Stimulated activated CD4-positive, alpha-beta T cell treated with anti-CD3 and anti-CD28 coated beads, Interleukin-15, amount 100 ng/mL, for 1 hour (primary cell): ENCODE results near the gene KLHL29.

Source experiments
- DNase-seq, 2 donors: peaks; one replicate each; pipeline ENCODE4 v3.0.0-alpha.2; 2020; ENCODE audit warnings: low read depth in 1 of 2, low spot score in 1 of 2

KLHL29 gene

DNA sequence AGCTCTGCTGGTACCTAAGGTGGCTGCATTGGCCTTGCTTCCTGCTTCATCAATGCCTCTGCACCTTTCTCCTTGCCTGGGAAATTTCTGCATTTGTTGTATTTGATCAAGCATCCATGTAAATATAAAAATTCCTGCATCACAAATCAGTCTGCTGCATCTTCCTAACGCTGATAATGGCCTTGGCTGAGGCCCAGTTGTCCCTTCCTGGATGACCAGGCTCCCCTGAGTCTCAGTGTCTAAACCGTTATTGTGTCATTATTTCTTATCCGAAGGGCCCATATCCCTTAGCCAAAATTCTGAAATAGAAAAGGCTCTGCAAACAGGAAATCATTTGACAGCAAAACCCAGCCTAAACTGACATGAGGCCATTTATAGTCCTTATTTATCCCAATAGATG is 62.4 kb downstream of the KLHL29 start:
- DNase-seq: no peak

DNA sequence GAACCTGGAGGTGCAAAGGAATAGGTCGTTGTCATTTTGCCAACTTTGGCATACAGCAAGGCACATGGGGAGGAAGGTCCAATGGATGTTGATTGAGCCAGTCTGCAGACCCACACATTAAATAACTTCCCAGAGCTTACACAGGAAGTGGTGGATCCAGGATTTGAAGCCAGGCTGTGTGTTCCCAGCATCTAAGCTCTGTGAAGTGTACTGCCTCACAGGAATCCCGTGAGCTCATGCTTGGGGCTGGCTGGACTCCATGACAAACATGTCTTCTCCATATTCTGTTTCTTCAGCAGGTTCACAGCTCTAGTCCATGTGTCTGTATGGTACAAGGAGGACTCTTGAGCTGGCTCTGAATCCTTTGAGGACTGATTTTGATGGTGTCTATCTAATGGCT is 63.9 kb downstream of the KLHL29 start:
- no peak for DNase-seq

DNA sequence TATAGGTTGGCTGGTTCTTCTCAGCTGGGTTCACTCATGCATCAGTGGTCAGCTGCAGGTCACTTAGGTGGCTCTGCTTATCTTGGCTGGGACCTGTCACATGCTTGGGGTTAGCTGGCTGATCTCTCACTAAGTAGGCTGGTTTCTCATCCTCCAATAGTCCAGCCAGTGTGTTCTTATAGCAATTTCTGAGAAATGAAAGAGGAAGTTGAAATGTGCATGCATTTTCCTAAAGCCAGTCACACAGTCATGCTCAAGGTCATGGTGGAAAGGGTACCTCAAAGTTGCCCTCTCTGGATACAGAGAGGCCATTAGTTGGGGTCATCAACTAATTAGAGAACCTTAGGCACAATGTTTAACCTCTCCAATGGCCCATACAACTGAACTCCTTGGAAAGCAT is 64.4 kb downstream of the KLHL29 start:
- no peak for DNase-seq

DNA sequence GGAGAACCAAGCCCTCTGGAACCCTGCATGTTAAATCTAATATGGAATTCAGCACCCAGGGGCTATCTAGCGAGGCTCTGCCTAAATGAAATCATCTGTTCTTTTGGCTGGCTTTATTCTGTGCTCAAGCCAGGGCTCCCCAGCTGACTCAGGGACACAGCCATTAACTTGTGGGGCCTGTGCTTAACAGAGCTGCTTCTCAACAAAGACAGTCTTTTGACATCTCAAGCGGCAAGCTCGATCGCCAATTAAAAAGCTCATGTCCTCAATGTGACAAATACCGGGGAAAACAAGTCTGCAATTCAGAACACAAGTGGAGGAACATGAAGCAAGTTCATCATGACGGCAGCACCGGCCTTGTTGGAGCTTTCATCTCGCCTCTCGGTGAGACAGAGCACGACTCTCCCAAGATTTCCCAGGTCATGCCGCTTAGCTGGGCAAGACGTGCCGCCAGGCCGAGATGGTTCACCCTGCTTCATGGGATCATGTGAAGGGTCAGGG is 64.9 kb downstream of the KLHL29 start:
- DNase-seq: no peak

DNA sequence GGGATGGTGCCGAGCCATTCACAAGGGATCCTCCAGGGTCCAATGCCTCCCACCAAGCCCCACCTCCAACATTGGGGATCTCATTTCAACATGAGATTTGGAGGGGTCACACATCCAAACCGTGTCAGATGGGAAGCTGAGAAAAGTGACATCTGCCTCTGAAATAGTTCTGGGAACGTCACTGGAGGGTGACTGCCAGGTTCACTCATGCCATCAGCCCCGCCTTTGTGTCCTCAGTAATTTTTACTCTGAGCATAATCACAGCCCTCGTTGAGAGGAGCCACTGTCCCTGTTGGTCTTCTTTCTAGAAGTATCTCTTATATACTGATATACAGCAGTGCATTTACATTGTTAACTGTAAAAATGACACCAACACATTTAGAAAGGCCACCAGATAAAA is 67.4 kb downstream of the KLHL29 start:
- no peak for DNase-seq

DNA sequence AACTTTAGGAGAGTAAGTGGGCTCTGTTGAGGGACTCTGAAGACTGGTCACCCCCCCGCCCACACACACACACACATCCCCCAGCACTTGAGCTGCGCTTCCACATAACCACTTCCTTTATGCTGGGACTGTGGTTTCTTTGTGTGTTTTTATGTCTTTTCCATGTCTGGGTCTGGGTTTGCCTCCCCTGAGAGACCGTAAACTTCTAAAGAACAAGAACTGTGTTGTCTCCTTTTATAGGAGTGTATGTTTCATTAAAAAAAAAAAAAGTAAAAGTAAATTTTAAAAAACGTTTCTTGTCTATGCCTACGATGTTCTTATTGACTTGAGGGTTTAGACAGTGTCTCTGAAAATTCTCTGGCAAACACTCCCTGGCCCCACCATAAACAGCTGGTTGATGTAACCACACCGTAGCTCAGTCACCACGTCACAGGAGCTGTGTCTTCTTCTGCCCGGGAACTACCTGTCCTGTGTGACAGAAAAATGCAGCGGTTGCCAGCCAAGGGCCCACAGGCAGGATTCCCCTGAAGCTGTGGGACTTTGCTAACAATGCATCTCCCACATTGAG is 68.0 kb downstream of the KLHL29 start:
- no peak for DNase-seq

DNA sequence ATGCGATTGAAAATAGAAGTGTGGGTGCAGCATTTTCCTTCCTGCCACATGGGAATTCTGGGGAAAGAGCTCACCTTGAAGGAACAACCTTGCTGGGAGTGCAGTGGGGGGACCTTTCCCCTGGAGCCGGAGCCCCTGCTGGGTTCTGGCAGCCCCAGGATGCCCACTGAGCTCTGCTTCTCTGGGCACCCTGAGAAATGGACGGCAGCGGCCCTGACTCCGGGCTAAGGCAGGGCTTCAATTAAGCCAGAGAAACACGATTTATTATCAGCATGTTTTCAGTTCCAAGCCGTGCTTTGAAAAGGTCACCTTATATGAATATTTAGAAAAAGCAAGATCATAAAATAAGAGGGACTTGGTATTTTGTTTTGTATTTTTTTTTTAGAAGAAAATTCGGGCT is 68.5 kb downstream of the KLHL29 start:
- no peak for DNase-seq

DNA sequence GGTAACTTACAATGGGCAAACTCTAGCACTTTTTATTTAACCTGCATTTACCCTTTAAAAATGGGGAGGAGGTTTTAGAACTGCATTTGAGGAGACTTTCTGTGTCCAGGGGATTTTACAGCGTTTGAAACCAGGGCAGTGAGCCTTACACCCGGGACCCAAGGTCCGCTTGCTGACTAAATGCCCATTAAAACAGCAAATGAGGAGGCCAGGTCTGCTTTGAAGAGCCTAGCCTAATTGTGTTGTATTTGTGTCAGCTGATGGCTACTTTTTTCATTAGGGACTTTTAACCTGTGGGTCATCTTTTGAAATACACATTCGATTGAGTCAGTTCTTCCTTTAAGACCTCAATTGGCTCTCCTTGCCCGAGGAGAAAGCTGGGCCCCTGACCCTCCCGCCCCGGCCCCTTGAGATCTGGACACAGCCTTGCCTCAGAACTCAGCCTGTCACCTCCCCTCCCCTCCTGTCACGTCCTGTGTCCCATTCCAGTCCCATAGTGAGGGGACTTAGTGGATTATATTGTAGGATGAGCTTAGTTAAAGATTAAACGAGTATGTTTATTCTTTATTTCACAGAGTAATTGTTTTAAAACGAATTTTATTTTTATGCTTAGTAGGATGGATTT is 69.0 kb downstream of the KLHL29 start:
- no peak for DNase-seq

DNA sequence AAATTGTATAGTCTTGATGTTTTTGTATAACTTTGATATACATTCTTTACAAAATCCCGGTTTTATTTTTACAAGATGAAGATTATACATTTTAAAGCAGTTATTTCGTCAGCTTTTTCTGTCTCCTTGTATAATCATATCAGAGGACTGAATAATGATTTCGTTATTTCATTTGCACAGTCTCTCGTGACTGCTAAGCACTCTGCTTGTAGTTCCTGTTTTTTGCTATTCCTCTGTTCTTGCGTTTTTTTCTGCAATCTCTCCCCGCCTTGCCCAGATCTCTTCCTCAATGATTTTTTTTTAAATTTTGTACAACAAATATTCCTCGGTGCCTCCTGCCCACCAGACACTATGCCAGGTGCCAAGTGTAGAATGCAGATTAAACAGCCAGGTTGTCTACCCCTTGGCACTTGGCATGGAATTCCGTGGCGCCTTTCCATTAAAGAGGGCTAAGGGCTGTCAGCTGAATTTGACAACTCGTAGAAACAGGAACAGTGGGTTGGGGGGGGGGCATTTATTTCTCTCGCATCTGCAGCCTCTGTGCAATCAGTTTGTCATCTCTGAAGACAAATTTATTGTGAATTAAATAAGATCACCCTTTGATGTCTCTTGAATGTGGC is 69.6 kb downstream of the KLHL29 start:
- DNase-seq: no peak

DNA sequence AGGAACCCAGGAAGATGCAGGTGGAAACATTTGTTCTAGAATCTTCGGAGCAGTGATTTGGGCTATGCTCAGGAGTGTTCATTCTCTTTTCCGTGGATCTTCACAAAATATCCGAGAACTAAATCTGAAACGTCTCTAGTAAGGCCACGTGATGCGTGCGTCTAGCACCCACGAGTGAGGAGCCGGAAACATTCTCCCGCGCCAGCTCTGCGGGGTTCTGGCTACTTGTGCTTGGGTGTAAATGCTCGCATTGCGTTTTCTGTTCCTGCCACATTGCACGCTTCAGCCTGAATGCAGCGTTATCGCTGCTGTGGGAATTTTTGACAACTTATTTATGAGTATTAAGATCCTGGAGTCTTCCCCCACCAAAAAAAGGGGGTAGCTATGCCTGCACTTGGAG is 71.4 kb downstream of the KLHL29 start:
- DNase-seq: no peak

DNA sequence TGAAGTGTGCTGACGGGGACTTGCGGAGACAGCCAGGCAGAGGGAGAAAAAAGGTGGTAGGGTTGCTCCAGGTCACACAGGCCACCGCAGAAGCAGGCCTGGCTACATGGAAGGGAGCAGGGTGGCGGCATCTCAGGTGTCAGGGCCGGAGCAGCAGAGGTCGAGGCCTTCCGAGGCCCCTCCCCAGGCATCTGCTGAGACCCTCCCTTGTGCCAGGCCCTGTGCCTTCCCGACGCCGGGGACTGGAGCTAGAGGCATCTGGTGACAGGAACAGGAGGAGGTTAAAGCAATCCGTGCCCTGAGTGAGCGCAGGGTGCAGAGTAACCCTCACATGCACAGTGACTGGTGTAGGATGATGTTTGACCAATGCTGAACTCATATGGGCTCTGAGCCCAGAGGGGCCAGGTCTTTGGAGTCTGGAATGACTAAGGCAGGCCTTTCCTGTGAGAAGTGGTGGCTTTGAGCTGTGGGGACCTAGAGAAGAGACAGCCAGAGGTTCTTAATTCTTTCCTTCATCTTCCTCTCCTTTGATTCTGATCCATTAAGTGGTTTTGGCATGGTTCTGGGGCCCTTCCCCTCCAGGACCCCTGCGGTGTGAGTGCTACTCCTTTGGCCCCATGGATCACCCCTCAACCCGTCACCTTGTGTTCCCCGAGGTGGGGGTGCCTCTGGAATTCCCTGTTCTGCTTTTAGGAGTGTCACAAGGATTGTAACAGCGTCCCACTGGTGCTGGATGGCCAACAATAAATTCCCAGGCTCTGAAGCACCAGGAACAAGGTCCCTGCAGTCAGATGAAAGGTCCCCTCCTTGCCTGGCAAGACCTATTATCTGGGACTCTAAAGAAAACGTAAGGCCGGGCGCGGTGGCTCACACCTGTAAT is 72.1 kb downstream of the KLHL29 start:
- DNase-seq: no peak

DNA sequence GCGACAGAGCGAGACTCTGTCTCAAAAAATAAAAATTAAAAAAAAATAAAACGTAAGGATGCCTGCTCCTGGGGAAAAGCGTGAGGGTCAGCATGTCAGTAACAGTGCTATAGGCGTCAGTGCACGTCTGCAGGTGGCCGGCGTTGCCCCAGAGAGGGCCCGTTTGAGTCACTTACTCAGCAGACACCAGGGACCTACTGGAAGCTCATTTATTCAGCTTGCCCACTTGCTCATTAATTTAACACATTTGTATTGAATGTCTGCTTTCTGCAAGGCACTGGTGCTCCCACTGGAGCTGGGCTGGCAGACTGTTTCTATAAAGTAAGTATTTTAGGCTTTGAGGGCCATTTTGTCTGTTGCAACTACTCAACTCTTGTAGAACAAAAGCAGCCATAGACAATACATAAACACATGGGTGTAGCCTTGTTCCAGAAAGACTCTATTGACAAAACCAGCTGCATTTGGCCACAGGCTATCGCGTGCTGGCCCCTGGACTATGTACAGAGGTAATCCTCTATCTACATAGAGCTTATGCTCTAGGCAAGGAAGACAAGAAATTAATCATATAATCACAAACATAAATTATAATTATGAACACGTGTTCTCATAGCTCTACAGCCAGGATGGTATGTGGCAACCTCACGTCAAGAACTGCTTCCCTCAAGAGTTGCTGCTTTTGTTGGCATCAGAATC is 73.2 kb downstream of the KLHL29 start:
- no peak for DNase-seq

DNA sequence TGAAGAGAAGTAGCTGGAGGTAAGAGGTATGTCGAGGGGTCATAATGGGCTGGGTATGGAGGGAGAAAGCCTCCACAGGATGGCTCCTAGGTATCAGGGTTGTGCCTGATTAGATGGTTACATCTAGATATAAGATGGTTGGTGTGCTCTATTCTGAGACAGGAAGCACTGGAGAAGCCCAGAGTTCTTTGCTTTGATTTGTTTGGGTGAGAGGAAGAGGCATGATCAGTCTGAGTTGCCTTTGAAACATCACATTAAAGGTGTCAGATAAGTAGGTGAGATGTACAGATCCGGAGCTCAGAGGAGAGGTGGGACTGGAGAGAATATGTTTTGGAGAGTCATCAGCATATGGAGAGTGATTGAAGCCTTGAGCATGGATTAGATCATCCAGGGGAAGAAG is 74.1 kb downstream of the KLHL29 start:
- no peak for DNase-seq

DNA sequence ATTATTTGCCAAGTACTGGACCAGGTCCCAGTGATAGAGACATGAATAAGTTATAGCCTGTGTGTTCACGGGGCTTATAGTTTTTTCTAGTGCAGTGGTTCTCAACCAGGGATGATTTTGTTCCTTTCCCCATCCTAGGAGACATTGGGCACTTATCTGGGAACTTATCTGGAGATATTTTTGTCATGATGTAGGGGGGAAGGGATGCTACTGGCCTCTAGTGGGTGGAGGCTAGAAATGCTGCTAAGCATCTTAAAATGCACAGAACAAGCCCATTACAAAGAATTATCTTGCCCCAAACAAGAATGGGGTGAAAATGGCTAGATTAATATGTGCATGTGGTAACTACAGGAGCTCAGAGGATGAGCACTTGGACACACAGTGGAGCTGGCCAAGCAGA is 75.2 kb downstream of the KLHL29 start:
- DNase-seq: no peak

DNA sequence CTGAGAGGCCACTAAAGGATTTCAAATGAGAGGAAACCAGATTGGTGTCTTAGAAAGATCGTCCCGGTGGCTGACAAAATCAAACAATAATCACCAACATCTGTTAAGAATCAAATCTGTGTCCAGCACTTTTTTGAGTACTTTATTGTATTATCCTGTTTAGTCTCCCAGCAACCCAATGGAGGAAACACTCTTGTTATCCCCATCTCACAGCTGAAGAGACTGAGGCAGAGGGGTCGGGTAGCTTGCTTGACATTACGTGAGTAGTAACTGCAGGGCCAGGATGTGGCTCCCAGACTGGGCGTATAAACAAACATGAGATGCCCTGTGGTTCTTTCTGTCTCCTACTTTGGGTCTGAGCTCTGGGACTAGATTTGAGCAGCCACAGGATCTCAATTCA is 76.0 kb downstream of the KLHL29 start:
- DNase-seq: no peak

DNA sequence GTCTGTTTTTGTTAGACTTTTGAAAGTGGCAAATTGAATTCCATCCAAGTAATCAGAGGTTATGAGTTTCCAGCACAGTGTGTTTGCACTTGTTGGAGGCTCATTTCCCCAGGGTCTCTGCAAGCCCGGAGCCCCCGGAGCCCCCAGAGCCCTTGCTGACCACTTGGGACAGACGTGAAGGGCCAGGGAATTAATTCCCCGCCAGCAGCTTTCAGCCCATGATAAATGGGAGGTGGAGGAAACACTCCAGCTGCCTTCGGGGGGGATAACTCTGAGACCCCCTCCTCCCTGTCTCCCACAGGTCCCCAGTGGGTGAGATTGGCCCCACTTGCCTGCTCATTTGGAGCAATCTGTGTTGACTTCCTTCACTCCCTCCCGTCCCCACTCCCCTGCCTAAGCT is 79.2 kb downstream of the KLHL29 start:
- no peak for DNase-seq

DNA sequence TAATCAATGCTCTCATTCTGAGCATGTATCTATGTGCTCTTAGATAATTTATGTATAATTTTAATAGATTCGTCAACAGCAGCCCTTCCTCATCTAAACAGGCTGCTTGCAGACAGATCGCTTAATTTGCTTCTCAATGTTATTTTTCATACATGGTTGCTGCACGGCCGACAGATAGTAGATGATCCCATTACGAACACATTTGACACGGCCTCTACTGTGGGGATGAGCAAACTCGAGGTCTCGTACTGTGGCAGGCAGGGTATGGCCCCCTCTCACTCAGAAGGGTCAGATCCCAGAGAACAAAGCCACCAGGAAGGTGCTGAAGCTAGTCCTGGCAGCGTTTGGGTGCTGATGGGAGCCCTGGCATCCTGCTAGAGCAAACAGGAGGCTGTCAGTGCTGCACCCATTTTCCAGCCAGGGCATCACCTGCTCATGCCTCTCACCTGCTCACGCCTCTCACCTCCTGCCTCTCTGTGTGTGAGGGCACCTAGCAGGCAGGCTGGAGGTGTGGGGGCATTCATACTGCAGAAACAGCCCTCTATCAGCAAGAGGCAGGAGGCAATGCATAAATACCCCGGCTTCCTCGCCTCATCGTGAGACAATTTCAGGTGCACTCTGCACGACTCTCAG is 80.0 kb downstream of the KLHL29 start:
- DNase-seq: no peak

DNA sequence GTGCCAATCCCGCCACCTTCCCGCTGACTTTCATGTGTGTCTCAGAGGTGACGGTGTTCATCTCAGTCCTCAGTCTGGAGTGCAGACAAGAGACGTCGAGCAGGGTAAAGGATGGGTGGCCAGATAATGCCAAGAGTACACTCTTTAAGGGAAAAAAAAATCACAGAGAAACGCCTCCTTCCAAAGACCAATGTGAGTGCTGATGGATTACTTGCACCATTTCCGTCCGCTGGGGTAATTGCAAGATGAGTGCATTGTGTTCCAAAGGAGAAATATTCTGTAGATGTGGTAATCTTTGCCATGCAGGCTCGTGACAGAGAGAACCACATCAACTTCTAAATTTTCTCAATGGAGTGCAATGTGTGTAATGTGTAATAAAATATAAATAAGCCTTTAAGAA is 81.0 kb downstream of the KLHL29 start:
- DNase-seq: no peak

DNA sequence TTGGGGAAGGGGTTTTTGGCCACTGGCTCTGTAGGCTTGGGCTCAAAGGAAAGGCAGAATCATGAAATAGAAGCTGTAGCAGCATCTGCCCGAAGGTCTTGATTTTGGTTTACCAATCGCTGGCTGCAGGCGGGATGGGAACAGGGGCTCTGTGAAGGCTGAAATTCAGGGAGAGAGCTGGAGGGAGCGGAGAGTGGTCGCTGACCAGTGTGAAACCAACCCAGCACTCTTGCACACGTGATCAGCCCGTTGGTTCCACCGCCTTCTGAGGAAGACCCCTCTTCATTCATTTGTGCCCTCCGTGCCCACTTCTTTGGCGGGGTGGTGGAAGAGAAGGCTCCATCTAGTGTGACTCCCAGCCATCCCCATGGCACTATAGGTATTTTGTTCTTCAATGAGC is 82.6 kb downstream of the KLHL29 start:
- no peak for DNase-seq

DNA sequence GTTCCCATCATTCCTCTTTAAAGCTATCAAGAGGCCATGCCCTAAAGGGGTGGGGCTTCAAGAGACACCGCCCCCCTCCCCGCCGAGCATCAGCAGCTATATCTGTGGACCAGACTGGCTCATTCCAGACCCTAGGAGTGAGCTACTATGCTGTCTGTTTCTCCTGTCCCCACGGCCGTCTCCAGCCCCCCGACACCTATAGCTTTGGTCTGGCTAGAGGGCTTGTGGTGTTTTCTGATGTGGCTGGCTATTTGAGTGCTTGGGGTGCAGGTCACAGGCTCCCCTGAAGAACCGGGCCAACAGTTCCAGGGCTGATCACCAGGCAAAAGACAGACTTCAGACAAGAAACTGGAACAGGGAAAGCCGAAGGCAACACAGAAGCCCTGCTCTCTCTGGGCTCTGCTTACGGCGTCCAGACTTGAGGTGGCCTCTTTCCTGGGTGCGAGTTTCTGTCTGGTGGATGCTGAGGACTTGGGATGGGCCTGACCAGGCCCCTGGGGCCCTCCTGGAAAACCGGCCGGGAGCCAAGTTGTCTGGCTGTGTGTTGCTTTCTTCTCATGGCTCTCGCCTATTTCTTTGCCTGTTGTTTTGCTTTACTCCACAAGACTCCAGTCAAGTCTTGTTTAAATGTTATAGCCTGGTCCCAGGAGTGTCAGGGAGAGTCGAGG is 83.6 kb downstream of the KLHL29 start:
- DNase-seq: no peak
